Uterus (tissue), 2 donors: Measurements from ENCODE around the gene FCHSD2.

ENCODE experiments used
- CTCF ChIP-seq, 4 experiments: fragments of 200-600 bp in 2 of 4; fragments of 450-650 bp in 2 of 4; sonication (generic) in 2 of 4; IDR thresholded peaks; one replicate each; pipeline ENCODE4 v1.5.1; 2016 to 2019; ENCODE audit warnings: antibody characterized with exemption in 4 of 4, mild to moderate bottlenecking in 2 of 4, moderate library complexity in 1 of 4
- POLR2A ChIP-seq, 2 donors: fragments of 450-650 bp; IDR thresholded peaks; one replicate each; pipeline ENCODE4 v1.6.1; 2016; ENCODE audit warnings: antibody characterized with exemption in 2 of 2, mild to moderate bottlenecking in 1 of 2, moderate library complexity in 1 of 2

GRCh38 chr11:72985645-72986044, 156.5 kb downstream of the FCHSD2 start:
- no peak for TF ChIP-seq CTCF (IDR thresholded peaks at IDR 0.05)
- TF ChIP-seq POLR2A (IDR thresholded peaks at IDR 0.05) = no peak
